AML-193 (cell line): ENCODE data around the gene SELENON.
A peak's percentile ranks its signal among the peaks of the same experiment; 100 is the strongest.
"Not testable (repeated sequence)": the region's sequence is repeated elsewhere in the genome, so short reads cannot be mapped to it uniquely, and the experiment has no call there.

Experiments used
- DNase-seq, 2 experiments: peaks; one replicate each; lab custom pipeline; 2025; lab: John Stamatoyannopoulos, UW

SELENON gene

GRCh38 chr1:25831569-25832196, 31.7 kb downstream of the SELENON start:
- DNase-seq: no peak

GRCh38 chr1:25832336-25833037, 32.5 kb downstream of the SELENON start:
- no peak for DNase-seq

- DNase-seq: no peak
Measured at GRCh38 chr1:25833158-25833557, 33.2 kb downstream of the SELENON start.

GRCh38 chr1:25834894-25835293, 34.9 kb downstream of the SELENON start:
- DNase-seq: no peak

GRCh38 chr1:25836695-25837094, 36.7 kb downstream of the SELENON start:
- DNase-seq: no peak

GRCh38 chr1:25837262-25837875, 37.4 kb downstream of the SELENON start:
- DNase-seq: peak; percentile 7

GRCh38 chr1:25839808-25840207, 39.8 kb downstream of the SELENON start:
- DNase-seq: not testable (repeated sequence)

- DNase-seq: no peak
Measured at GRCh38 chr1:25843483-25843882, 43.5 kb downstream of the SELENON start.

- peak; percentile 4 to 26 for DNase-seq
Measured at GRCh38 chr1:25844536-25845337, 44.7 kb downstream of the SELENON start.

GRCh38 chr1:25845664-25846063, 45.7 kb downstream of the SELENON start:
- no peak for DNase-seq

GRCh38 chr1:25847929-25848328, 47.9 kb downstream of the SELENON start:
- no peak for DNase-seq

- no peak for DNase-seq
Measured at GRCh38 chr1:25848531-25848930, 48.5 kb downstream of the SELENON start.

- no peak for DNase-seq
Measured at GRCh38 chr1:25854554-25854953, 54.6 kb downstream of the SELENON start.

- DNase-seq: no peak
Measured at GRCh38 chr1:25856856-25857255, 56.9 kb downstream of the SELENON start.

- DNase-seq: peak; percentile 8 to 27
Measured at GRCh38 chr1:25858494-25858893, 58.5 kb downstream of the SELENON start.

- DNase-seq: peak; percentile 81 to 85
Measured at GRCh38 chr1:25858906-25859789, 59.2 kb downstream of the SELENON start, which contains the start of gene AUNIP. AUNIP (minus strand) TSS chr1:25859457; CDS start chr1:25859357, 100 bp downstream.

- peak; percentile 52 to 63 for DNase-seq
Measured at GRCh38 chr1:25861316-25862286, 61.6 kb downstream of the SELENON start.

GRCh38 chr1:25862785-25863485, 62.9 kb downstream of the SELENON start:
- no peak for DNase-seq

- DNase-seq: no peak
Measured at GRCh38 chr1:25863486-25864262, 63.7 kb downstream of the SELENON start.
